HL-60 (cell line): ENCODE results near the gene KCNQ1.

Experiments used
- DNase-seq, 2 experiments: peaks; one replicate each; pipeline ENCODE4 v3.0.0-alpha.2; 2010 to 2020; ENCODE audit warnings: low read depth in 1 of 2, low spot score in 1 of 2
- H3K27ac ChIP-seq: fragments of 250-450 bp; sonication (Bioruptor Pico); replicated peaks from 2 replicates; pipeline ENCODE4 v1.5.1; 2020; ENCODE audit warnings: mild to moderate bottlenecking, moderate library complexity
- H3K27me3 ChIP-seq: fragments of 250-450 bp; sonication (Bioruptor Pico); 2 replicates; pipeline ENCODE4 v1.5.1; 2021; ENCODE audit warnings: mild to moderate bottlenecking, moderate library complexity; ENCODE audit not compliant: insufficient read depth, poor library complexity, severe bottlenecking
- H3K4me3 ChIP-seq: replicated peaks from 2 replicates; pipeline ENCODE4 v1.5.1; 2011; ENCODE audit warnings: mild to moderate bottlenecking, control low read depth, low read length; ENCODE audit not compliant: insufficient read depth
- CTCF ChIP-seq: IDR thresholded peaks from one replicate; pipeline ENCODE4 v1.5.1; 2011; ENCODE audit warnings: low read length, control low read depth, inconsistent platforms; ENCODE audit not compliant: insufficient read depth
- GABPA ChIP-seq: IDR thresholded peaks from 2 replicates; pipeline ENCODE4 v1.6.1; 2012; ENCODE audit warnings: low read depth
- POLR2AphosphoS5 ChIP-seq: IDR thresholded peaks from 2 replicates; pipeline ENCODE4 v1.6.1; 2012; ENCODE audit warnings: low read depth
- REST ChIP-seq: IDR thresholded peaks from 2 replicates; pipeline ENCODE4 v1.6.1; 2012; ENCODE audit warnings: low read depth; ENCODE audit not compliant: insufficient replicate concordance
- SPI1 ChIP-seq: IDR thresholded peaks from 2 replicates; pipeline ENCODE4 v1.6.1; 2012; ENCODE audit warnings: low read depth, mild to moderate bottlenecking, borderline replicate concordance

KCNQ1 gene

GRCh38 chr11:2825889-2826678 is 381.3 kb downstream of the KCNQ1 start:
- peak overlapping the region; percentile 87 for H3K27ac ChIP-seq
- H3K4me3 ChIP-seq = no peak overlapping the region; the same call in 1 of the 2 replicates
- H3K27me3 ChIP-seq = no peaks in the 10 kb centered on the region
- TF ChIP-seq GABPA (0 out of 2 replicates have a peak, but pooled peaks have one; percentile 6), POLR2AphosphoS5 (peak; percentile 83), SPI1 (no peak), REST (peak; percentile 52), CTCF (no peak)
- DNase-seq = peak; percentile 92 to 95

GRCh38 chr11:2826679-2827056 is 381.9 kb downstream of the KCNQ1 start:
- Histone ChIP-seq H3K27me3 (no peaks in the 10 kb centered on the region), H3K4me3 (no peak overlapping the region), H3K27ac (peak overlapping the region; percentile 87)
- peak in 1 of 2 experiments; percentile 92 for DNase-seq
- no peak for TF ChIP-seq CTCF
- TF ChIP-seq POLR2AphosphoS5 = peak; percentile 70
- no peak for TF ChIP-seq REST
- no peak for TF ChIP-seq GABPA
- TF ChIP-seq SPI1 = peak; percentile 95

- DNase-seq = no peak
- no peaks in the 10 kb centered on the region for H3K27me3 ChIP-seq
- peak overlapping the region; percentile 87 for H3K27ac ChIP-seq
- no peak overlapping the region for H3K4me3 ChIP-seq
- TF ChIP-seq GABPA (no peak), CTCF (no peak)
Measured at GRCh38 chr11:2827256-2827655, 382.4 kb downstream of the KCNQ1 start.

- TF ChIP-seq CTCF = no peak
- Histone ChIP-seq H3K27me3 (no peaks in the 10 kb centered on the region), H3K4me3 (no peak overlapping the region), H3K27ac (peak overlapping the region; percentile 14; the same call in 1 of the 2 replicates)
- DNase-seq = no peak
Measured at GRCh38 chr11:2827792-2828191, 383.0 kb downstream of the KCNQ1 start.
